HepG2 (cell line): ENCODE measurements around the gene TXNRD1. TPM values are rescaled to one million over a fixed set of nuclear protein-coding genes. Genes with fewer than 3 reads are reported as not detected.

ENCODE experiments used
- ATAC-seq: fragments of 200-7000 bp; cut with Tn5 transposase; 3 replicates; pipeline ENCODE4 v1.9.1; 2020; ENCODE audit warnings: mild to moderate bottlenecking, moderate library complexity
- BruUV-seq: library from RNA; stranded (reverse); fragments of 400-500 nt; replicated peaks from 2 replicates; lab custom pipeline; 2021; lab: Mats Ljungman, UMichigan
- CTCF ChIA-PET: fragments of 300-600 bp; formaldehyde crosslinking; extraction: SDS; loops from one replicate; lab custom pipeline; 2021; ENCODE audit warnings: low total read pairs, inconsistent platforms, low intra/inter-chr PET ratio; lab: Yijun Ruan, JAX
- POLR2A ChIA-PET: fragments of 350-600 bp; sonication (Branson Sonifier 250); formaldehyde crosslinking; loops from one replicate; lab custom pipeline; 2020; ENCODE audit warnings: antibody characterized with exemption, inconsistent platforms; lab: Yijun Ruan, JAX
- DNase-seq: peaks from one replicate; pipeline ENCODE4 v3.0.0-alpha.2; 2015; ENCODE audit warnings: low spot score
- FAIRE-seq: peaks from 3 replicates; lab custom pipeline; 2011; peaks lifted over from hg19 to GRCh38; lab: Jason Lieb, UNC
- H2AFZ ChIP-seq: one replicate; pipeline ENCODE4 v1.6.1; 2011; ENCODE audit warnings: low read length, inconsistent platforms
- H3K27ac ChIP-seq: fragments of 300-600 bp; 3 replicates; pipeline ENCODE4 v1.8.0; 2011; ENCODE audit warnings: mixed run types, mild to moderate bottlenecking, mixed read lengths, low read length, inconsistent platforms; ENCODE audit not compliant: insufficient read depth; ENCODE audit errors: extremely low read length
- H3K27me3 ChIP-seq, 2 experiments: fragments of 200-600 bp in 1 of 2; 2 replicates in 1 of 2; 3 replicates in 1 of 2; pipeline versions ENCODE4 v1.6.0 to v1.8.0; 2011; ENCODE audit warnings: low read length in 2 of 2, mild to moderate bottlenecking in 2 of 2, moderate library complexity in 2 of 2, inconsistent platforms in 1 of 2; ENCODE audit not compliant: insufficient read depth in 2 of 2, control insufficient read depth in 1 of 2
- H3K36me3 ChIP-seq, 2 experiments: fragments of 200-600 bp in 1 of 2; replicated peaks in 1 of 2; 2 replicates in 1 of 2; 3 replicates in 1 of 2; pipeline versions ENCODE4 v1.5.1 to v1.8.0; 2011; ENCODE audit warnings: low read length in 2 of 2, inconsistent platforms in 1 of 2; ENCODE audit not compliant: insufficient read depth in 2 of 2, control insufficient read depth in 1 of 2
- H3K4me1 ChIP-seq: 2 replicates; pipeline ENCODE4 v1.5.1; 2012; ENCODE audit warnings: low read length, inconsistent platforms; ENCODE audit not compliant: insufficient read depth
- H3K4me2 ChIP-seq: 2 replicates; pipeline ENCODE4 v1.6.0; 2011; ENCODE audit warnings: low read depth, low read length, inconsistent platforms
- H3K4me3 ChIP-seq, 3 experiments: fragments of 200-600 bp in 1 of 3; sonication (generic), shearing (Covaris generic) in 1 of 3; replicated peaks in 1 of 3; 2 replicates each; pipeline ENCODE4 v1.5.1; 2011 to 2016; ENCODE audit warnings: low read length in 3 of 3, inconsistent platforms in 2 of 3, low read depth in 2 of 3, mild to moderate bottlenecking in 2 of 3, control low read depth in 1 of 3, mixed read lengths in 1 of 3; ENCODE audit not compliant: insufficient read depth in 1 of 3
- H3K79me2 ChIP-seq: one replicate; pipeline ENCODE4 v1.6.1; 2011; ENCODE audit warnings: low read length, inconsistent platforms; ENCODE audit not compliant: insufficient read depth
- H3K9ac ChIP-seq: 2 replicates; pipeline ENCODE4 v1.6.0; 2011; ENCODE audit warnings: mild to moderate bottlenecking, low read depth, low read length, inconsistent platforms; ENCODE audit not compliant: insufficient read depth
- H3K9me3 ChIP-seq: 2 replicates; pipeline ENCODE4 v1.5.1; 2012; ENCODE audit warnings: mild to moderate bottlenecking, low read length
- H4K20me1 ChIP-seq: 2 replicates; pipeline ENCODE4 v1.6.0; 2011; ENCODE audit warnings: inconsistent platforms, mild to moderate bottlenecking, low read length, moderate library complexity; ENCODE audit not compliant: insufficient read depth
- GLI4 ChIP-seq: sonication (generic); formaldehyde crosslinking; IDR thresholded peaks from 2 replicates; pipeline ENCODE4 v1.5.1; 2020; ENCODE audit warnings: missing genetic modification reagents, mild to moderate bottlenecking, moderate library complexity, borderline replicate concordance
- HOXA3 ChIP-seq: sonication (generic); formaldehyde crosslinking; IDR thresholded peaks from 2 replicates; pipeline ENCODE4 v1.5.0; 2020; ENCODE audit warnings: missing genetic modification reagents
- JUND ChIP-seq: sonication (generic); formaldehyde crosslinking; IDR thresholded peaks from 2 replicates; pipeline ENCODE4 v1.8.0; 2022; ENCODE audit warnings: mild to moderate bottlenecking, missing genetic modification reagents
- ZBTB3 ChIP-seq: sonication (generic); formaldehyde crosslinking; IDR thresholded peaks from 2 replicates; pipeline ENCODE4 v1.4.0; 2020; ENCODE audit warnings: low read depth, mild to moderate bottlenecking, moderate library complexity, missing genetic modification reagents, borderline replicate concordance
- ZNF160 ChIP-seq: sonication (generic); formaldehyde crosslinking; IDR thresholded peaks from 2 replicates; pipeline ENCODE4 v1.8.0; 2022; ENCODE audit warnings: mild to moderate bottlenecking, inconsistent platforms, missing genetic modification reagents
- ZNF451 ChIP-seq: sonication (generic); formaldehyde crosslinking; IDR thresholded peaks from 2 replicates; pipeline ENCODE4 v1.5.0; 2020; ENCODE audit warnings: mild to moderate bottlenecking, missing genetic modification reagents
- ZNF782 ChIP-seq: sonication (generic); formaldehyde crosslinking; IDR thresholded peaks from 2 replicates; pipeline ENCODE4 v1.4.0; 2020; ENCODE audit warnings: missing genetic modification reagents, mild to moderate bottlenecking, borderline replicate concordance
- WGBS: methylation state at CpG from one replicate; pipeline ENCODE4 v1.1.6; 2017; ENCODE audit warnings: low lambda C conversion rate; 5-methylcytosine and 5-hydroxymethylcytosine counted together
- in situ Hi-C: cut with HindIII; loops from 2 replicates; pipeline ENCODE4 v1.10.0; 2017; ENCODE audit warnings: low pct_unique_long_range_greater_than_20kb; ENCODE audit not compliant: extremely low pct_ligation_motif_present
- intact Hi-C: fragments of 100-400 bp; cut with micrococcal nuclease; formaldehyde crosslinking; loops from one replicate; pipeline ENCODE4 v1.10.0; 2022; ENCODE audit not compliant: unreplicated experiment
- polyA plus RNA-seq, 8 experiments: library from polyadenylated mRNA; depleted of rRNA in 3 of 8; stranded (reverse) in 7 of 8; unstranded in 1 of 8; fragments of >200 nt; fragmentation: Illumina TruSeq in 4 of 8; extraction: Trizol in 4 of 8; gene quantifications; 2 replicates each; pipeline versions ENCODE4 v1.2.1 to v1.2.3, GENCODE V29; 2011 to 2016; ENCODE audit warnings: low read depth in 4 of 8, missing spikeins in 1 of 8, mixed read lengths in 1 of 8; ENCODE audit not compliant: insufficient read depth in 1 of 8
- total RNA-seq, 5 experiments: library from RNA; depleted of rRNA; stranded (reverse); fragments of >200 nt; fragmentation: Illumina TruSeq; extraction: Trizol; gene quantifications; 2 replicates each; pipeline ENCODE4 v1.2.3, GENCODE V29; 2016; ENCODE audit warnings: low read depth in 1 of 5

The TXNRD1 gene
- total and polyA plus RNA-seq, 2 of the 13 experiments (the other 11 are each of a cell fraction or from before 2014, with no cell fraction given), result 54.0 to 190 TPM

DNA sequence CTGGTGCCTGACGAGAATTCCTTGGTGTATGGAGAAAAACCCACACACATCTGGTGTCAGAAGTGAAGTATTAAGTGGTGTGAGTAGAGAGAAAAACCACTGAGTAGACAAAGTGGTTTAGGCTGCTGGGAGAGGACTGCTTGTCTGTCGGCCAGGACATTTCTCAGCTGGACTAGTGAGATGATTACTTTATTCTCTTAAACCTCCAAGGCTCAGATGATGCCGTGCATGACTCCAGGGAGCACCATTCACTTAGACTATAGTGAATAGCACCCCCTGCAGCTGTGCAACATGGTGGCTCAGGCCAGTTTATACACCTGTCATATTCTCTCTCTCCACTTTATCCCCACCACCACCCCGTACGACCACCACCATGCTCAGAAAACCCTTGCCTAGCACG is 49.1 kb upstream of the TXNRD1 start (continued):
- TF ChIP-seq ZNF782 (CRISPR knock-in tag), result no peak
- no peak for TF ChIP-seq ZNF451 (CRISPR knock-in tag)

DNA sequence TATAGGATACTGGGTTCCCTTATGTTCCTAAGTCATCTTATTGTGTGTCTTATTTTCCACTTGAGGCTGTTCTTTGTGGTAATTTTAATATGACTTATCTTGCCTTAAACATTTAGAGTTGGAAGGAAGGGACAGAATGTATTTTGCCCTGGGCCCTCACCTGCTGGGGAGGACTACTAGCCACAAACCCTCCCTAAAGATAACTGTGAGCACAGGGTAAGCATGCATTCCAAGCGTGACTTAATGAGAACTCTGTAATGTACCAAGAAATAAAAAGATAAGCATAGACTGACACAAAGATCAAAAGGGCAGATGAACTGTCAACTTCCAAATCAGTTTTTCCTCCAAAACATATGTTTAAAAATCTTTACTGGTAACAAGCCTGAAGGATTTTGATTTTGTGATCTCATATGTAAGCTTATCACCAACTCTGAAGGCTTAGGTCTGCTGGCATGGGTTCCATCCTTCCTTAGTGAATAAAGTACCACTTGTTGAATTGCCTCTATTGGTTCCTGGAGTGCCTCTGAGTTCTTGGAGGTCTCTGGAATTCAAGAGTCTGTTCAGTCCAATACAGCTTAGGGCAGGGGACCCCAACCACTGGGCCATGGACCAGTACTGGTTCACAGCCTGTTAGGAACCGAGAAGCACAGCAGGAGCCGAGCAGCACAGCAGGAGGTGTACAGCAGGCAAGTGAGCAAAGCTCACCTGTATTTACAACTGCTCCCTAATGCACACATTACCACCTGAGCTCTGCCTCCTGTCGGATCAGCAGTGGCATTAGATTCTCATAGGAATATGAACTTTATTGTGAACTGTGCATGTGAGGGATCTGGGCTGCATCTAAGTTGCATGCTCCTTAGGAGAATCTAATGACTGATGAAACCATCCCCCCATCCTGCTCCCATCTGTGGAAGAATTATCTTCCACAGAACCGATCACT is 47.8 kb upstream of the TXNRD1 start:
- WGBS, result 17% methylated on average over 5 of the region's 5 CpGs
- ATAC-seq, result no peak; the same call in 2 of the 3 replicates
- Histone ChIP-seq H3K9me3 (no peaks in the 10 kb centered on the region), H3K4me3 (no peak overlapping the region), H3K4me2 (no peak overlapping the region), H3K4me1 (no peaks in the 10 kb centered on the region), H3K9ac (no peak overlapping the region), H3K27ac (no peak overlapping the region), H3K27me3 (peaks cover 0 to 10% of the 10 kb centered on the region in 2 experiments; a peak in 1 of 5 replicates), H3K79me2 (no peaks in the 10 kb centered on the region), H4K20me1 (no peaks in the 10 kb centered on the region), H2AFZ (no peak overlapping the region), H3K36me3 (no peaks in the 10 kb centered on the region)
- FAIRE-seq, result no peak
- in situ Hi-C loops (no loop called here), intact Hi-C loops (no loop called here)
- no TSS peak for BruUV-seq
- no peak for TF ChIP-seq ZBTB3
- TF ChIP-seq HOXA3 (CRISPR knock-in tag), result no peak
- TF ChIP-seq GLI4, result no peak
- TF ChIP-seq ZNF160 (CRISPR knock-in tag), result no peak
- TF ChIP-seq JUND (CRISPR knock-in tag), result no peak
- DNase-seq, result no peak
- POLR2A ChIA-PET, result no interaction called here
- CTCF ChIA-PET, result no interaction called here
